Urothelium cell line (cell line): ENCODE results near the gene CMBL.
"Not testable (repeated sequence)": the region's sequence is repeated elsewhere in the genome, so short reads cannot be mapped to it uniquely, and the experiment has no call there.

Experiments used
- DNase-seq: peaks from one replicate; pipeline ENCODE4 v3.0.0; 2011; ENCODE audit warnings: low spot score, mixed read lengths
- FAIRE-seq: peaks from 2 replicates; lab custom pipeline; 2011; peaks lifted over from hg19 to GRCh38; lab: Jason Lieb, UNC

Gene CMBL

GRCh38 chr5:10262121-10262774 is 45.5 kb downstream of the CMBL start:
- DNase-seq (no peak), FAIRE-seq (no peak)

GRCh38 chr5:10261065-10261464 is 46.6 kb downstream of the CMBL start:
- no peak for DNase-seq
- no peak for FAIRE-seq

GRCh38 chr5:10259899-10260298 is 47.8 kb downstream of the CMBL start:
- DNase-seq: no peak
- FAIRE-seq: no peak

- FAIRE-seq (no peak), DNase-seq (no peak)
Measured at GRCh38 chr5:10257870-10258269, 49.8 kb downstream of the CMBL start.

- no peak for DNase-seq
- no peak for FAIRE-seq
Measured at GRCh38 chr5:10254686-10255085, 53.0 kb downstream of the CMBL start.

GRCh38 chr5:10253390-10253789 is 54.3 kb downstream of the CMBL start:
- FAIRE-seq (no peak), DNase-seq (no peak)

GRCh38 chr5:10251405-10251804 is 56.3 kb downstream of the CMBL start:
- DNase-seq: no peak
- FAIRE-seq: no peak

- DNase-seq: no peak
- no peak for FAIRE-seq
Measured at GRCh38 chr5:10250806-10251276, 56.9 kb downstream of the CMBL start.

GRCh38 chr5:10249948-10250805 is 57.5 kb downstream of the CMBL start, which contains the start of gene CCT5:
Gene CCT5, plus strand, starts transcription at chr5:10250280. Its CDS starts 61 bp downstream, at chr5:10250341.
- FAIRE-seq (no peak), DNase-seq (peak; percentile 98)

GRCh38 chr5:10248378-10249260 is 59.1 kb downstream of the CMBL start:
- FAIRE-seq (no peak), DNase-seq (peak; percentile 39)

- FAIRE-seq, DNase-seq: not testable (repeated sequence)
Measured at GRCh38 chr5:10247217-10247616, 60.5 kb downstream of the CMBL start.

GRCh38 chr5:10246761-10247160 is 60.9 kb downstream of the CMBL start:
- no peak for DNase-seq
- FAIRE-seq: no peak

GRCh38 chr5:10244342-10244944 is 63.3 kb downstream of the CMBL start:
- DNase-seq (no peak), FAIRE-seq (no peak)

GRCh38 chr5:10243660-10244240 is 64.0 kb downstream of the CMBL start:
- no peak for DNase-seq

GRCh38 chr5:10235350-10235749 is 72.4 kb downstream of the CMBL start:
- no peak for FAIRE-seq
- no peak for DNase-seq

More at GRCh38 chr5:10243660-10244240, 64.0 kb downstream of the CMBL start:
- FAIRE-seq: no peak

GRCh38 chr5:10233505-10233904 is 74.2 kb downstream of the CMBL start:
- DNase-seq: peak; percentile 51
- FAIRE-seq: no peak

- FAIRE-seq (no peak), DNase-seq (no peak)
Measured at GRCh38 chr5:10233011-10233410, 74.7 kb downstream of the CMBL start.

GRCh38 chr5:10232386-10232785 is 75.3 kb downstream of the CMBL start:
- DNase-seq: no peak
- FAIRE-seq: no peak

GRCh38 chr5:10229306-10230048 is 78.2 kb downstream of the CMBL start:
- FAIRE-seq (peak; percentile 27), DNase-seq (peak; percentile 51)
